HG03025 (cell line): ENCODE data around the gene PNMA8C.
"Not testable (repeated sequence)": the region's sequence is repeated elsewhere in the genome, so short reads cannot be mapped to it uniquely, and the experiment has no call there.

Source experiments
- ATAC-seq: cut with Tn5 transposase; IDR thresholded peaks from one replicate; pipeline ENCODE4 v1.9.1; 2021; ENCODE audit warnings: mild to moderate bottlenecking, moderate library complexity; ENCODE audit not compliant: unreplicated experiment, low FRiP score

PNMA8C gene

GRCh38 chr19:46391296-46392251 lies 37.2 kb downstream of the PNMA8C start:
- ATAC-seq: no peak

GRCh38 chr19:46390866-46391265 lies 37.9 kb downstream of the PNMA8C start:
- ATAC-seq: no peak

- no peak for ATAC-seq
Measured at GRCh38 chr19:46390121-46390858, 38.4 kb downstream of the PNMA8C start.

GRCh38 chr19:46388311-46389095 lies 40.2 kb downstream of the PNMA8C start:
- ATAC-seq: no peak

- ATAC-seq: no peak
Measured at GRCh38 chr19:46387713-46388130, 41.0 kb downstream of the PNMA8C start.

GRCh38 chr19:46386996-46387712 lies 41.6 kb downstream of the PNMA8C start:
- ATAC-seq: no peak

- ATAC-seq: no peak
Measured at GRCh38 chr19:46386151-46386550, 42.6 kb downstream of the PNMA8C start.

GRCh38 chr19:46385636-46386035 lies 43.1 kb downstream of the PNMA8C start:
- no peak for ATAC-seq

GRCh38 chr19:46384396-46384795 lies 44.3 kb downstream of the PNMA8C start:
- no peak for ATAC-seq

- no peak for ATAC-seq
Measured at GRCh38 chr19:46383846-46384245, 44.9 kb downstream of the PNMA8C start.

GRCh38 chr19:46383171-46383815 lies 45.4 kb downstream of the PNMA8C start:
- no peak for ATAC-seq

GRCh38 chr19:46381756-46382345 lies 46.9 kb downstream of the PNMA8C start:
- no peak for ATAC-seq

GRCh38 chr19:46381346-46381745 lies 47.4 kb downstream of the PNMA8C start:
- ATAC-seq: no peak

- no peak for ATAC-seq
Measured at GRCh38 chr19:46380690-46381089, 48.0 kb downstream of the PNMA8C start.

GRCh38 chr19:46378268-46378667 lies 50.5 kb downstream of the PNMA8C start:
- no peak for ATAC-seq

- no peak for ATAC-seq
Measured at GRCh38 chr19:46376241-46377153, 52.2 kb downstream of the PNMA8C start.

- ATAC-seq: not testable (repeated sequence)
Measured at GRCh38 chr19:46375476-46376067, 53.2 kb downstream of the PNMA8C start.
